Endothelial cell of umbilical vein (primary cell): ENCODE results near the gene CASP14. TPM values are rescaled to one million over a fixed set of nuclear protein-coding genes. Genes with fewer than 3 reads are reported as not detected.
"Not testable (repeated sequence)": the region's sequence is repeated elsewhere in the genome, so short reads cannot be mapped to it uniquely, and the experiment has no call there.

ENCODE experiments used
- BruUV-seq: library from RNA; stranded (reverse); fragments of 400-500 nt; replicated peaks from 2 replicates; lab custom pipeline; 2021; lab: Mats Ljungman, UMichigan
- CTCF ChIA-PET: fragments of 300-600, 350-600 bp; sonication (Branson Sonifier 250); formaldehyde crosslinking; loops from one replicate; lab custom pipeline; 2021; ENCODE audit warnings: antibody characterized with exemption, inconsistent platforms; lab: Charles Lee
- POLR2A ChIA-PET: fragments of 300-600, 350-600 bp; sonication (Branson Sonifier 250); formaldehyde crosslinking; loops from one replicate; lab custom pipeline; 2021; ENCODE audit warnings: antibody characterized with exemption, inconsistent platforms; lab: Charles Lee
- DNase-seq: peaks from one replicate; pipeline ENCODE4 v3.0.0-alpha.2; 2011; ENCODE audit warnings: low read depth, low spot score
- FAIRE-seq: peaks from 2 replicates; lab custom pipeline; 2011; peaks lifted over from hg19 to GRCh38; lab: Jason Lieb, UNC
- H2AFZ ChIP-seq: 2 replicates; pipeline ENCODE4 v1.6.0; 2012; ENCODE audit warnings: low read depth, low read length, control low read depth, inconsistent platforms
- H3K27ac ChIP-seq: 2 replicates; pipeline ENCODE4 v1.5.1; 2011; ENCODE audit warnings: low read depth, mild to moderate bottlenecking, control low read depth, low read length, moderate library complexity; ENCODE audit not compliant: insufficient read depth
- H3K27me3 ChIP-seq, 2 experiments: 2 replicates each; pipeline versions ENCODE4 v1.6.0 to v1.6.1; 2011; ENCODE audit warnings: low read length in 2 of 2, mixed read lengths in 1 of 2; ENCODE audit not compliant: control insufficient read depth in 2 of 2, insufficient read depth in 2 of 2
- H3K36me3 ChIP-seq, 2 experiments: 2 replicates in 1 of 2; 3 replicates in 1 of 2; pipeline ENCODE4 v1.5.1; 2011; ENCODE audit warnings: low read length in 2 of 2, mild to moderate bottlenecking in 1 of 2, moderate library complexity in 1 of 2; ENCODE audit not compliant: control insufficient read depth in 2 of 2, insufficient read depth in 2 of 2; ENCODE audit errors: extremely low read depth in 1 of 2
- H3K4me1 ChIP-seq: 3 replicates; pipeline ENCODE4 v1.5.1; 2011; ENCODE audit warnings: mild to moderate bottlenecking, low read length; ENCODE audit not compliant: control insufficient read depth, insufficient read depth; ENCODE audit errors: extremely low read depth
- H3K4me2 ChIP-seq: 2 replicates; pipeline ENCODE4 v1.6.1; 2011; ENCODE audit warnings: low read length, control low read depth, mixed read lengths; ENCODE audit not compliant: insufficient read depth
- H3K4me3 ChIP-seq, 3 experiments: fragments of 200-600 bp in 1 of 3; sonication (generic), shearing (Covaris generic) in 1 of 3; replicated peaks in 1 of 3; 2 replicates each; pipeline ENCODE4 v1.5.1; 2011 to 2016; ENCODE audit warnings: control low read depth in 3 of 3, low read length in 3 of 3, mild to moderate bottlenecking in 2 of 3, inconsistent platforms in 1 of 3, low read depth in 1 of 3, moderate library complexity in 1 of 3; ENCODE audit not compliant: insufficient read depth in 1 of 3
- H3K79me2 ChIP-seq: 2 replicates; pipeline ENCODE4 v1.6.0; 2012; ENCODE audit warnings: low read length, inconsistent platforms; ENCODE audit not compliant: control insufficient read depth, insufficient read depth
- H3K9ac ChIP-seq: replicated peaks from 2 replicates; pipeline ENCODE3; 2011; ENCODE audit warnings: low read length, control low read depth; ENCODE audit not compliant: insufficient read depth; ENCODE audit errors: extremely low read depth
- H3K9me1 ChIP-seq: replicated peaks from 3 replicates; pipeline ENCODE4 v1.6.0; 2011; ENCODE audit warnings: mild to moderate bottlenecking, low read length; ENCODE audit not compliant: control insufficient read depth, insufficient read depth; ENCODE audit errors: extremely low read depth
- H3K9me3 ChIP-seq: replicated peaks from 2 replicates; pipeline ENCODE4 v1.5.1; 2012; ENCODE audit warnings: low read length, inconsistent platforms; ENCODE audit not compliant: control insufficient read depth, insufficient read depth
- H4K20me1 ChIP-seq: replicated peaks from 2 replicates; pipeline ENCODE3; 2011; ENCODE audit warnings: mild to moderate bottlenecking, low read length; ENCODE audit not compliant: control insufficient read depth, insufficient read depth; ENCODE audit errors: extremely low read depth
- EZH2 ChIP-seq: IDR thresholded peaks from 2 replicates; pipeline ENCODE4 v1.6.1; 2012; ENCODE audit warnings: borderline replicate concordance, low read depth, mild to moderate bottlenecking, moderate library complexity, low read length, inconsistent platforms; ENCODE audit not compliant: severe bottlenecking
- FOS ChIP-seq: IDR thresholded peaks from 2 replicates; pipeline ENCODE4 v1.6.1; 2011; ENCODE audit warnings: mild to moderate bottlenecking, low read length, moderate library complexity, borderline replicate concordance; ENCODE audit not compliant: insufficient read depth
- GATA2 ChIP-seq: IDR thresholded peaks from 2 replicates; pipeline ENCODE4 v1.7.0; 2011; ENCODE audit warnings: low read depth, mild to moderate bottlenecking, moderate library complexity, mixed read lengths, low read length; ENCODE audit not compliant: insufficient read length, insufficient read depth
- JUN ChIP-seq: IDR thresholded peaks from 2 replicates; pipeline ENCODE4 v1.6.1; 2011; ENCODE audit warnings: borderline replicate concordance, low read depth; ENCODE audit not compliant: insufficient read length, insufficient read depth
- MYC ChIP-seq: IDR thresholded peaks from one replicate; pipeline ENCODE4 v1.6.1; 2011; ENCODE audit warnings: mild to moderate bottlenecking, low read depth, low read length
- POLR2AphosphoS5 ChIP-seq: IDR thresholded peaks from 2 replicates; pipeline ENCODE4 v1.6.1; 2012; ENCODE audit warnings: low read depth, mild to moderate bottlenecking, control low read depth, low read length, moderate library complexity; ENCODE audit not compliant: insufficient read depth
- dilution Hi-C: fragments of 300-500 bp; cut with MboI; formaldehyde crosslinking; loops from one replicate; pipeline ENCODE4 v1.15.0; 2019; ENCODE audit warnings: low sequenced_read_pairs; ENCODE audit not compliant: extremely low pct_ligation_motif_present
- intact Hi-C: fragments of 100-400 bp; cut with micrococcal nuclease; formaldehyde crosslinking; loops from one replicate; pipeline ENCODE4 v1.10.0; 2022
- polyA plus RNA-seq, 4 experiments: library from polyadenylated mRNA; depleted of rRNA in 3 of 4; stranded (reverse) in 3 of 4; unstranded in 1 of 4; fragments of >200 nt; gene quantifications; 2 replicates each; pipeline versions ENCODE4 v1.2.1 to v1.2.3, GENCODE V29; 2011 to 2012; ENCODE audit warnings: missing spikeins in 1 of 4
- total RNA-seq: library from RNA; stranded (reverse); gene quantifications from 2 replicates; pipeline ENCODE4 v1.2.3, GENCODE V29; 2021
- TF ChIP-seq, protein P1 (sequence below), 2 donors: IDR thresholded peaks; 1 replicate in 1 of 2; 2 replicates in 1 of 2; pipeline ENCODE4 v1.5.1; 2011; ENCODE audit warnings: low read length in 2 of 2, mild to moderate bottlenecking in 2 of 2, moderate library complexity in 2 of 2, control low read depth in 1 of 2, inconsistent platforms in 1 of 2, low read depth in 1 of 2; ENCODE audit not compliant: insufficient read depth in 1 of 2; ENCODE audit errors: extremely low read depth in 1 of 2

CASP14 gene
- total and polyA plus RNA-seq, 2 donors (not counting 3 experiments of a cell fraction or from before 2014, with no cell fraction given), result not detected

DNA sequence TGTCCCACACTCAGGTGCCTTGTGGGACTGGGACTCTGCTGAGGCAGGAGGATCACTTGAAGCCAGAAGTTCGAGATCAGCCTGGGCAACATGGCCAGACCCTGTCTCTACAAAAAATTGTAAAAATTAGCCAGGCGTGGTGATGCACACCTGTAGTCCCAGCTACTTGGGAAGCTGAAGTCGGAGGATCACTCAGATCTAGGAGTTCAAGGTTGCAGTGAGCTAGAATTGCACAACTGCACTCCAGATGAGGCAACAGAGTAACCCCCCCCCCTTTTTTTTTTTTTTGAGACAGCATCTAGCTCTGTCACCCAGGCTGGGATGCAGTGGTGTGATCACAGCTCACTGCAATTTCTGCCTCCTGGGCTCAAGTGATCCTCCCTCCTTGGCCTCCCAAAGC is 46.9 kb downstream of the CASP14 start:
- dilution Hi-C loops, result no loop called here

DNA sequence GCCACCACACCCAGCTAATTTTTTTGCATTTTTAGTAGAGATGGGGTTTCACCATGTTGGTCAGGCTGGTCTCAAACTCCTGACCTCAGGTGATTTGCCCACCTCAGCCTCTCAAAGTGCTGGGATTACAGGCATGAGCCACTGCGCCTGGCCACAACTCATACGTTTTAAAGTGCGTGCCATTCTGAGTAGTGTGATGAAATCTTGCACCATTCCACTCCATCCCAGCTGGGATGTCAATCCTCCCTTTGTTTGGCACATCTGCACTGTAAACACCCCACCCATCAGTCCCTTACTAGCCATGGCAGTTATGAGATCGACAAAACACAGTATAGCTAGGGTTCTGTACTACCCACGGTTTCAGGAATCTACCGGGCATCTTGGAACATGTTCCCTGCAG is 48.7 kb downstream of the CASP14 start:
- H3K9me3 ChIP-seq, DNase-seq, H4K20me1 ChIP-seq, H3K4me2 ChIP-seq, FAIRE-seq, H3K9me1 ChIP-seq, H3K27me3 ChIP-seq, intact Hi-C loops, dilution Hi-C loops, H3K4me3 ChIP-seq, BruUV-seq, H3K36me3 ChIP-seq, H2AFZ ChIP-seq, CTCF ChIA-PET, H3K9ac ChIP-seq, H3K27ac ChIP-seq, H3K4me1 ChIP-seq, H3K79me2 ChIP-seq, POLR2A ChIA-PET: not testable (repeated sequence)

More for the DNA sequence above, 46.9 kb downstream of the CASP14 start:
- Histone ChIP-seq H3K27me3 (no peaks in the 10 kb centered on the region), H4K20me1 (no peaks in the 10 kb centered on the region), H3K4me1 (peaks cover under 1% of the 10 kb centered on the region), H3K4me2 (no peak overlapping the region), H3K36me3 (no peaks in the 10 kb centered on the region), H2AFZ (no peak overlapping the region), H3K79me2 (no peaks in the 10 kb centered on the region), H3K4me3 (no peak overlapping the region), H3K9ac (no peak overlapping the region), H3K9me1 (no peaks in the 10 kb centered on the region), H3K27ac (no peak overlapping the region), H3K9me3 (no peaks in the 10 kb centered on the region)
- no TSS peak for BruUV-seq
- ChIA-PET CTCF (interaction anchor here (0.9 kb wide), 1 partner anchor 459 kb away, joined by 3 read pairs; no protein-coding TSS in a partner anchor), POLR2A (no interaction called here)
- DNase-seq, result no peak
- intact Hi-C loops, result no loop called here
- TF ChIP-seq EZH2 (no peak), GATA2 (no peak), POLR2AphosphoS5 (no peak), JUN (no peak), FOS (no peak), MYC (no peak)
- TF ChIP-seq, protein P1, sequence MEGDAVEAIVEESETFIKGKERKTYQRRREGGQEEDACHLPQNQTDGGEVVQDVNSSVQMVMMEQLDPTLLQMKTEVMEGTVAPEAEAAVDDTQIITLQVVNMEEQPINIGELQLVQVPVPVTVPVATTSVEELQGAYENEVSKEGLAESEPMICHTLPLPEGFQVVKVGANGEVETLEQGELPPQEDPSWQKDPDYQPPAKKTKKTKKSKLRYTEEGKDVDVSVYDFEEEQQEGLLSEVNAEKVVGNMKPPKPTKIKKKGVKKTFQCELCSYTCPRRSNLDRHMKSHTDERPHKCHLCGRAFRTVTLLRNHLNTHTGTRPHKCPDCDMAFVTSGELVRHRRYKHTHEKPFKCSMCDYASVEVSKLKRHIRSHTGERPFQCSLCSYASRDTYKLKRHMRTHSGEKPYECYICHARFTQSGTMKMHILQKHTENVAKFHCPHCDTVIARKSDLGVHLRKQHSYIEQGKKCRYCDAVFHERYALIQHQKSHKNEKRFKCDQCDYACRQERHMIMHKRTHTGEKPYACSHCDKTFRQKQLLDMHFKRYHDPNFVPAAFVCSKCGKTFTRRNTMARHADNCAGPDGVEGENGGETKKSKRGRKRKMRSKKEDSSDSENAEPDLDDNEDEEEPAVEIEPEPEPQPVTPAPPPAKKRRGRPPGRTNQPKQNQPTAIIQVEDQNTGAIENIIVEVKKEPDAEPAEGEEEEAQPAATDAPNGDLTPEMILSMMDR (IDR thresholded peaks at IDR 0.05; ENCODE audit: extremely low read depth in 1 of 2, insufficient read depth in 1 of 2, low read depth in 1 of 2, low read length in 2 of 2), result no peak
- no peak for FAIRE-seq
